Adrenal gland (tissue), 12 donors: ENCODE measurements around the gene FAM186B. TPM values are rescaled to one million over a fixed set of nuclear protein-coding genes. Genes with fewer than 3 reads are reported as not detected.
A peak's percentile ranks its signal among the peaks of the same experiment; 100 is the strongest.

Source experiments
- DNase-seq, 7 donors: peaks; one replicate each; pipeline ENCODE4 v3.0.0-alpha.2; 2019 to 2020
- H3K27ac ChIP-seq, 5 donors: fragments of 200-600 bp; sonication (generic) in 4 of 5; 1 replicate in 3 of 5; 2 replicates in 2 of 5; pipeline versions ENCODE4 v1.5.1 to v1.8.0; 2016 to 2020; ENCODE audit warnings: mild to moderate bottlenecking in 1 of 5
- H3K27me3 ChIP-seq: fragments of 200-600 bp; 2 replicates; pipeline ENCODE4 v1.8.0; 2021
- H3K36me3 ChIP-seq, 2 donors: fragments of 200-600 bp; replicated peaks in 1 of 2; 1 replicate in 1 of 2; 2 replicates in 1 of 2; pipeline versions ENCODE4 v1.5.1 to v1.8.0; 2018 to 2022
- H3K4me1 ChIP-seq, 2 donors: fragments of 200-600 bp; replicated peaks in 1 of 2; 1 replicate in 1 of 2; 2 replicates in 1 of 2; pipeline versions ENCODE4 v1.5.1 to v1.8.0; 2018 to 2021
- H3K4me3 ChIP-seq, 4 donors: fragments of 200-600 bp; sonication (generic) in 3 of 4; one replicate each; pipeline ENCODE4 v1.5.1; 2016 to 2018
- H3K9me3 ChIP-seq, 3 donors: fragments of 200-600 bp; sonication (generic) in 1 of 3; replicated peaks in 1 of 3; 1 replicate in 2 of 3; 2 replicates in 1 of 3; pipeline versions ENCODE4 v1.5.1 to v1.8.0; 2016 to 2021
- POLR2A ChIP-seq, 2 donors: fragments of 450-650 bp; IDR thresholded peaks; one replicate each; pipeline ENCODE4 v1.6.1; 2017; ENCODE audit warnings: antibody characterized with exemption in 2 of 2, mild to moderate bottlenecking in 2 of 2, moderate library complexity in 1 of 2
- WGBS, 4 donors: extraction: QIAGEN DNeasy Blood & Tissue Kit in 2 of 4; methylation state at CpG; one replicate each; pipeline versions ENCODE4 v1.1.5 to v1.1.7; 2013 to 2017; 5-methylcytosine and 5-hydroxymethylcytosine counted together
- intact Hi-C, 2 donors: fragments of 100-400 bp; cut with DNase I; formaldehyde crosslinking; loops; one replicate each; pipeline versions ENCODE4 v1.14.1 to v1.15.0; 2022 to 2023
- polyA plus RNA-seq, 3 donors: library from polyadenylated mRNA; stranded (reverse); fragments of 200-250 nt in 2 of 3; fragments of 350-450 nt in 1 of 3; fragmentation: Illumina TruSeq in 1 of 3; extraction: RNeasy Lipid Tissue Mini Kit (QIAGEN cat#74804) in 1 of 3; gene quantifications; one replicate each; pipeline ENCODE4 v1.2.3, GENCODE V29; 2013 to 2014
- total RNA-seq, 9 donors: library from RNA; depleted of rRNA in 4 of 9; stranded (reverse); fragments of >200 nt in 4 of 9; fragments of 120-200 nt in 1 of 9; fragmentation: NEBNext Ultra II Directional in 1 of 9; extraction: Animal tissue kit (Norgen Biotek cat#: 25700) in 1 of 9; gene quantifications; one replicate each; pipeline versions ENCODE4 v1.1.0 to v1.2.4, GENCODE V29; 2013 to 2023
- TF ChIP-seq, protein P1 (sequence below), 6 experiments: fragments of 450-650 bp in 4 of 6; fragments of 200-600 bp in 2 of 6; sonication (generic) in 1 of 6; IDR thresholded peaks; 1 replicate in 5 of 6; 2 replicates in 1 of 6; pipeline versions ENCODE4 v1.5.1 to v1.8.0; 2016 to 2021; ENCODE audit warnings: antibody characterized with exemption in 6 of 6, mild to moderate bottlenecking in 2 of 6, moderate library complexity in 1 of 6
- donor health status: healthy with polysubstance abuse.
- donor health status: Bipolar disorder and iron deficiency.
- donor health status: DM: yes; HTN: yes; CAD: no.
- donor health status: DM: no; HTN: no; CAD: no.
- donor health status: DM: no; HTN: no; CAD: no.
- donor health status: DM: yes; HTN: yes; CAD: no.

FAM186B gene
- total and polyA plus RNA-seq, 12 donors, result 0.29 to 2.3 (median 1.0) TPM; not detected in 1

- peaks cover 0 to 30% of the 10 kb centered on the region in 2 donors for H3K36me3 ChIP-seq
- TF ChIP-seq, protein P1, sequence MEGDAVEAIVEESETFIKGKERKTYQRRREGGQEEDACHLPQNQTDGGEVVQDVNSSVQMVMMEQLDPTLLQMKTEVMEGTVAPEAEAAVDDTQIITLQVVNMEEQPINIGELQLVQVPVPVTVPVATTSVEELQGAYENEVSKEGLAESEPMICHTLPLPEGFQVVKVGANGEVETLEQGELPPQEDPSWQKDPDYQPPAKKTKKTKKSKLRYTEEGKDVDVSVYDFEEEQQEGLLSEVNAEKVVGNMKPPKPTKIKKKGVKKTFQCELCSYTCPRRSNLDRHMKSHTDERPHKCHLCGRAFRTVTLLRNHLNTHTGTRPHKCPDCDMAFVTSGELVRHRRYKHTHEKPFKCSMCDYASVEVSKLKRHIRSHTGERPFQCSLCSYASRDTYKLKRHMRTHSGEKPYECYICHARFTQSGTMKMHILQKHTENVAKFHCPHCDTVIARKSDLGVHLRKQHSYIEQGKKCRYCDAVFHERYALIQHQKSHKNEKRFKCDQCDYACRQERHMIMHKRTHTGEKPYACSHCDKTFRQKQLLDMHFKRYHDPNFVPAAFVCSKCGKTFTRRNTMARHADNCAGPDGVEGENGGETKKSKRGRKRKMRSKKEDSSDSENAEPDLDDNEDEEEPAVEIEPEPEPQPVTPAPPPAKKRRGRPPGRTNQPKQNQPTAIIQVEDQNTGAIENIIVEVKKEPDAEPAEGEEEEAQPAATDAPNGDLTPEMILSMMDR (IDR thresholded peaks at IDR 0.05), result no peak
- TF ChIP-seq POLR2A (IDR thresholded peaks at IDR 0.05), result peak in 1 of 2 donors; percentile 59
- no peaks in the 10 kb centered on the region for H3K27me3 ChIP-seq
- peak; percentile 72 to 89 (median 83) for DNase-seq
- H3K4me3 ChIP-seq, result no peak overlapping the region
- intact Hi-C loops, result no loop called here
- H3K9me3 ChIP-seq, result no peaks in the 10 kb centered on the region
- H3K4me1 ChIP-seq, result peaks cover 8 to 14% of the 10 kb centered on the region in 2 donors
- 31 to 74% (median 53%) methylated on average over 4 to 11 of the region's 11 CpGs for WGBS, 4 donors
- peak overlapping the region in 4 of 5 donors; percentile 65 to 92 (median 86) for H3K27ac ChIP-seq
These were observed 36.9 kb upstream of the FAM186B start for GRCh38 chr12:49642370-49642802.

GRCh38 chr12:49641748-49642369, 36.4 kb upstream of the FAM186B start:
- intact Hi-C loops, result no loop called here
- H3K4me1 ChIP-seq, result peaks cover 13 to 19% of the 10 kb centered on the region in 2 donors
- H3K27ac ChIP-seq, result peak overlapping the region in 4 of 5 donors; percentile 65 to 92 (median 86)
- no peaks in the 10 kb centered on the region for H3K9me3 ChIP-seq
- WGBS, 4 donors, result 85 to 90% (median 87%) methylated on average over 11 to 17 of the region's 17 CpGs
- TF ChIP-seq POLR2A (IDR thresholded peaks at IDR 0.05), result no peak
- TF ChIP-seq, protein P1 (IDR thresholded peaks at IDR 0.05), result no peak
- DNase-seq, result no peak
- no peak overlapping the region for H3K4me3 ChIP-seq
- no peaks in the 10 kb centered on the region for H3K27me3 ChIP-seq
- H3K36me3 ChIP-seq, result peaks cover 0 to 30% of the 10 kb centered on the region in 2 donors

- H3K27ac ChIP-seq, result peak overlapping the region in 3 of 5 donors; percentile 2 to 54 (median 50)
- intact Hi-C loops, result no loop called here
- 8 to 17% (median 13%) methylated on average over 5 to 9 of the region's 9 CpGs for WGBS, 4 donors
- no peaks in the 10 kb centered on the region for H3K9me3 ChIP-seq
- TF ChIP-seq, protein P1 (IDR thresholded peaks at IDR 0.05), result peak; percentile 46 to 78 (median 70)
- no peak for TF ChIP-seq POLR2A (IDR thresholded peaks at IDR 0.05)
- no peaks in the 10 kb centered on the region for H3K27me3 ChIP-seq
- peaks cover 11 to 18% of the 10 kb centered on the region in 2 donors for H3K4me1 ChIP-seq
- peak; percentile 59 to 89 (median 69) for DNase-seq
- H3K36me3 ChIP-seq, result peaks cover 0 to 11% of the 10 kb centered on the region in 2 donors
- H3K4me3 ChIP-seq, result no peak overlapping the region
These were observed 31.7 kb upstream of the FAM186B start for GRCh38 chr12:49636979-49637755.

DNA sequence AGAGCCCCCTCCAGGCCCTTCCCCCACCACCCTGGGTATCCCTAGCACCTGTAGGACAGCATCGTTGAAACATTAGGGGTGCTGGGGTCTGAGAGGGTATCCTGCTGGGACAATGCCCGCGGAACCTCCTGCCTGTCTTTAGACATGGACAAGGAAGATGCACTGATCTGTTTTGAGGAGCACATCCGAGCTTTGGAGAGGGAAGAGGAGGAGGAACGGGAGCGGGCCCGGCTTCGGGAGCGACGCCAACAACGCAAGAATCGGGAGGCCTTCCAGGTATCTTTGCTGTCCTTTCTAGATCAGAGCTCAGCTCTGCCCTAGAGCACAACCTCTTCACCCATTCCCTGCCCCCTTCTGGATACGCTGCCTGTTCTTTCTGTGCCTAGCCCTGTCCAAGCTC, 31.1 kb upstream of the FAM186B start:
- intact Hi-C loops, result no loop called here
- Histone ChIP-seq H3K4me3 (no peak overlapping the region), H3K4me1 (peaks cover 10 to 16% of the 10 kb centered on the region in 2 donors), H3K27me3 (no peaks in the 10 kb centered on the region), H3K9me3 (no peaks in the 10 kb centered on the region), H3K36me3 (peaks cover 0 to 16% of the 10 kb centered on the region in 2 donors), H3K27ac (peak overlapping the region in 2 of 5 donors; percentile 50 to 54)
- 69 to 79% (median 71%) methylated on average over 13 of the region's 13 CpGs for WGBS, 4 donors
- TF ChIP-seq POLR2A (IDR thresholded peaks at IDR 0.05), result no peak
- TF ChIP-seq, protein P1 (IDR thresholded peaks at IDR 0.05), result no peak
- no peak for DNase-seq
